HG03280 (cell line): ENCODE data around the gene PHF23.
"Not testable (repeated sequence)": the region's sequence is repeated elsewhere in the genome, so short reads cannot be mapped to it uniquely, and the experiment has no call there.

Experiments
- ATAC-seq: cut with Tn5 transposase; IDR thresholded peaks from one replicate; pipeline ENCODE4 v1.9.1; 2021; ENCODE audit warnings: mild to moderate bottlenecking, moderate library complexity; ENCODE audit not compliant: unreplicated experiment

The PHF23 gene

GRCh38 chr17:7259555-7259889 is 20.3 kb upstream of the PHF23 start:
- no peak for ATAC-seq

DNA sequence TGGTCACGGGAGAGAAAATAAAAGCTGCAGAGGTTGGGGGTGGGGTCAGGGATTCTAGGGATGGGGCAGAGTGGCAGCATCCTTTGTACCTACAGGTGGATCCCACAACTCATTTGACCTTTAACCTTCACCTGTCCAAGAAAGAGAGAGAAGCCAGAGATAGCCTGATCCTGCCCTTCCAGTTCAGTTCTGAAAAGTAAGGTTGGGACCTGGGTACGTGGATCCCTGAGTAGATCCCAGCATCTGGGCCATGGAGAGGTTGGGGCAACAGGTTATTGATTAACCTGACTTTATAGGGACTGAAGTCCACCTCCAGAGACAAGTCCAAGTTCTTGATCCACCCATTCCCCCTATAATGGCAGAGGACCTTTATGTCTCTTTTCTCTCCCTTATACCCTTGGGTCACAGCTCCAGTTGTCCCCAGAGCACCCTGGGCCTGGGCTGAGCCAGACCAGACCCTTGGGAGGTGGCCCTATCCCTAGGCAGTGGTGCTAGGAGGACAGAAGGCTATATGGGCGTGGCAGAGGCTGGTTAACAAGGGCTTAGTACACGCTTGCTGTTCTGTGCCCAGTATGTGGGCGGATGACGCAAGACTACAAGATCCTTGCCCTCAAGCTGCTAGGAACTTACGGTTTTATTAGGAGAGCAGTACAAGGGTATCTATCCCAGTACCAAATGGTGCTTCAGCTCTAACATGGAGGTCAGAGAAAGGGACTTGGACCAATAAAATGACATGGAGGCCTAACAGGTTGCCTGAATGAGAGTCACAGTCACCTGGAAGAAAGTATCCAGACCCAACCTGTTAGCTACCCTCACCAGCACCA is 19.7 kb upstream of the PHF23 start:
- no peak for ATAC-seq

GRCh38 chr17:7256766-7257456 is 17.7 kb upstream of the PHF23 start:
- ATAC-seq, result no peak

- ATAC-seq, result no peak
Measured at GRCh38 chr17:7254511-7254910, 15.3 kb upstream of the PHF23 start.

DNA sequence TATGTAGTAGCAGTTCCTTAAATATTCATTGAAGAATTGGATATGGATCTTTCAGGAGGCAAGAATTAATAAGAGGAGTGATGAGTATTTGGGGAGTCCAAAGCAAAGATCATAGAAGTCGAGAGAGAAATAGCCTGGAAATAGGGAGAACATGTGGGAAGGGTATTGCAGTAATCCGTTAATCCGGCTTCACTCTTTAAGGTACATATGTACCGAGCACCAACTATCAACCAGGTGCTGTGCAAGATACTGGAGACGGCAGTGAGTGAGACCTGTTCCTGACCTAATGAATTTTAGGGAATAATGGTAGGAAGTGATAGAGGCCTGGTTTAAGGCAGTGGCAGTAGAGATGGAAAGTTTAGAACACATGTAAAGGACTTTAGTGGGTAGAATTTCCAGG is 13.8 kb upstream of the PHF23 start:
- ATAC-seq, result no peak

GRCh38 chr17:7252176-7253043 is 13.2 kb upstream of the PHF23 start, which contains the start of gene ELP5:
Gene ELP5 (plus strand): TSS chr17:7252215. CDS start chr17:7252551, 336 bp downstream.
- ATAC-seq, result peak; percentile 50

DNA sequence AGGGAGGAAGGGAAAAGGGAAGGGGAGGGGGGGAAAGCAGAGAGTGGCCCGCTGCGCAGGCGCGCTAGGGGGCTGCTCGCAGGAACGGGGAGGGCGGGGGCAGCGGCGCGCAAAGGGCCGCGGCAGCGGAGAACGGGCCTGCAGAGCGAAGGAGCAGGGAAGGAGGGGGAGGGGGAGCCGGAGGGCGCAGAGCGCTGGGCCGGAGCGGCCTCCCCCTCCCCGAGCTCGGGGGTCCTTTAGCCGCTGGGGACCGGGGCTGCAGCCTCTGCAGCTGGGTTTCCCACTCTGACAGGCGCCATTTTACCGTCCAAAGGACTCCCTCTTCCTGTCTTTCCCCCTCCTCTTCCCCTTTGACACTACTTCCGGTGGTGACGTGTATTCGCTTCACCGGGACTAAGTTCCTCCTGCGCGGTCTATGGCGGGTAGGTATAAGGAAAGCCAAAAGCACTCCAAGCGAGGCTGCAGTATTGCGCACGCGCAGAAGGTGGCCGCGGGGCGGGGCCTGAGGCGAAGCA is 12.5 kb upstream of the PHF23 start, which contains the start of gene CTDNEP1:
Gene CTDNEP1, minus strand, starts transcription at position 74 of the 515 bp plus-strand sequence. CDS start 438 bp downstream, outside the sequence.
- ATAC-seq, result peak; percentile 84

- no peak for ATAC-seq
Measured at GRCh38 chr17:7250695-7251627, 11.7 kb upstream of the PHF23 start.

GRCh38 chr17:7249830-7250229 is 10.6 kb upstream of the PHF23 start:
- ATAC-seq, result no peak

GRCh38 chr17:7249214-7249613 is 10.0 kb upstream of the PHF23 start:
- ATAC-seq, result no peak

- no peak for ATAC-seq
Measured at GRCh38 chr17:7248796-7249195, 9.5 kb upstream of the PHF23 start.

DNA sequence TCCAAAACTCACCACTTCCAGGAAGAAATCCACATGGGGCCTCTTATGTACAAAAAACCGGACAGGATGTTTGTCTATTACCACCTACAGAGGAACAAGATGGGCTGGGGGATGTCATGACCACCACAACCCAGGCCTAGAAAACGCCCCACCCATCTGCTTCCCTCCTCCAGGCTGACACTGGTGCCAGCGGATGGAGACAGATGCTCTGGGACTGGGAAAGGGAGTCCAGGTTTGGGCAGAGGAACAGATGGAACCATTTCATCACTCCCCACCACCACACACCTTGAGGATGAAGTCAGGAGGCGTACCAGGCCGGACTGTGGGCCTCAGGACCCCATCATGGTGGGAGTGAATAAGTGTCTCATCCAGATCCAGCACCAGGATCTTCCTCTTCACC is 7.5 kb upstream of the PHF23 start:
- no peak for ATAC-seq

DNA sequence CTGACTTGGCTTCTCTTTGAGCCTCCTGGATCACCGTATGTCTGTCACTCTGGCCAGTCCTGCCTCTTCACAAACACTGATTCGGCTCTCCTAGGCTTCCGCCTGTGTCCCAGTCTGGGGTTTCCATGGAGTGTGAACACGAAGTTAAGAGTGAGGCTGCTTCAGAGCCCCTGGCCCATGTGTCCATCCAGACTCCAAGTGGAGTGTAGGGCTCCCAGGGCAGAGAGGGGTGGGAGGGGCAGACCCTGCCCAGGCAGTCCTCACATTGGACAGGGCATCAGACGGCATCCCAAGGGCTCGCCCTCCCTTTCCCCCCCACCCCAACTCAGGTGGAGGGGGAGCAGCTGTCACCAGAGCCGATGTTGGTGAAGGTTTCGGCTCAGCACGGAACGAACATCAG is 4.6 kb upstream of the PHF23 start:
- ATAC-seq, result not testable (repeated sequence)

DNA sequence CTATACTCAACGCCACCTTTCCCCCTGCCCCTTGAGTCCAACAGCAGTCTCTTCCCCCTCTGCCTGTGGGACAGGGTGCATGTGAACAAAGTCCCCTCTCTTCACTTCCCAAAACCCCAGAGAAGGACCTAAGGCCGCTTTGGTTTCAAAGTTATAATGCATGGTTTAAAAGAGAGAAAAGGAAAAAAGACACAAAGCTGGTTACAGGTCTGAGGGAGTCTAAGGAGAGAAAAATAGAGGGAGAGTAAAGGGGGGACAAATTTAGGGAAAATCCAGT is 4.1 kb upstream of the PHF23 start:
- no peak for ATAC-seq

GRCh38 chr17:7242717-7243452 is 3.6 kb upstream of the PHF23 start:
- ATAC-seq, result peak; percentile 39

DNA sequence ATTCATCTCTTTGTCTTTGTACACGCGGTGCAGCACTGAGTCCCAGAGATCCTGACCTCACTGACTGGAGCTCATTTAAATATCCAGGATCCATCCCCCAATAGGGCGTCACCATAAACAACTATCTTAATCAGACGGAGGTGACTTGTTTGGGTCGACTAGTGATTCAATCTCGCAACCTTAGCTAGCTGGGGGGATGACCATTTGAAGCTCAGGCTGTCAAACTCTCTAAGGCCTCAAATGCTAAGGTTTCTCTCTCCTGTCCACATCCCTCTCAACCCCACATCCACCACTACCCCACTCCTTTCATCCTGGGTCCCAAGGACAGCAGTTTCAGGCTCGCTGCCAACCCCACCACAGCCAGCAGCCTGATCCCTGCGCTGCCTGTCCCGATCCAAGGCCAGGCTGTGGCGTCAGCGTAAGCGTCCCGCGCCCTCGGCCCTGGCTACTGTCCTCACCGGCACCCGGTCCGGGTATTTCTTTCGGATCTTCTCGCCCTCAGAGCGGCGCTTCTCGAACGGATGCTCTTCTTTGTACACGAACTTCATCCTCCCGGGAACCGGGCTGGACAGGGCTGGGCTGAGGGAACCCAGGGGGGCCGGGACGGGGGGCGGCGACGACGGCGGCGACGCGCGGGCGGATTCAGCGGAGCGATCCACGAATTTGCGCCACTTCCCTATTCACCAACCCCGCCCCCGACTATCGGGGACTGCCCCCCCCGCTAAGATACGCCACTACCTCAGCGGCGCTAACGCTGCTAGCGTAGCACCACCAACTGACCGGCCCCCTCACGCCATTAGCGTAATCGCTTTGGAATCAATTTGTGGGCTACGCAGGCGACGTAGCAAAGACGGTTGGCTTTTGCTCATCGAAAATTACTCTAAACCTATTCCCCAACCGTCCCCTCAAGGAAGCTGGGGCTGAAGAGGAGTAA is 2.8 kb upstream of the PHF23 start, which contains the start of gene GABARAP:
Gene GABARAP, minus strand, starts transcription at position 667 of the 934 bp plus-strand sequence. Its CDS starts 119 bp downstream, at position 548.
- peak; percentile 31 for ATAC-seq

DNA sequence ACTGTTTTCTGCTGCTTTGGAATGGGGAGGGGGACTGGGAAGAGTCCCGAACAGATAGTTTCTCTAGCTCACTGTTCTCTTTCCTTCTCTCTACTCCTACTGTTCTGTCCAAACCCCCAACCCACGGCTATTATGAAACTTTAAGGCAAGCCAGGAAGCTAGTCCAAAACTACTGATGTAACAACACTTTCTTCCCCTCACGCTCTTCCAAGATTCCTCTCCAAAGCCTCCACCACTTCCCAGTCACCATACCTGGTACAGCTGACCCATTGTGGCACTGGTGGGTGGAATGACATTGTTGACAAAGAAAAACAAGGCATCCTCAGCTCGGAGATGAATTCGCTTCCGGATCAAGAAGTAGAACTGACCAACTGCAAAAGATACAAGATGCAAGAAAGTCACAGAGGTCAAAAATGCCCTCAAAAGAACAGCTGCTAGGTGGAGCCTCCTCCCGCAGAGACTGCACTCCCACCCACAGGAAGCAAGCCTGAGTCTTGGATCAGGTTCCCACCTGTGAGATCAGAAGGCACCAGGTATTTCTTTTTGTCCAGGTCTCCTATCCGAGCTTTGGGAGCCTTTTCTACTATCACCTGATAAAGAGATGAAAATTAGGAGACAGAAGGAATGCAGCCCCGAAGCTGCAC is 2.0 kb upstream of the PHF23 start:
- no peak for ATAC-seq

GRCh38 chr17:7240375-7240774 is 1.1 kb upstream of the PHF23 start:
- no peak for ATAC-seq
